ENCODE data around the gene PUM2. TPM values are rescaled to one million over a fixed set of nuclear protein-coding genes. Genes with fewer than 3 reads are reported as not detected.
"Not testable (repeated sequence)": the region's sequence is repeated elsewhere in the genome, so short reads cannot be mapped to it uniquely, and the experiment has no call there.

The PUM2 gene
- total and polyA plus RNA-seq, 11 donors: 18.6 to 75.4 (median 58.5) TPM

- WGBS, 4 donors: 90 to 95% (median 92%) methylated on average over 4 of the region's 4 CpGs
- peaks cover 0 to 57% (median 31%) of the 10 kb centered on the region in 9 donors for H3K36me3 ChIP-seq
- H3K9me3 ChIP-seq: no peaks in the 10 kb centered on the region
- H3K27me3 ChIP-seq: no peaks in the 10 kb centered on the region
- ATAC-seq: no peak
- H3K4me1 ChIP-seq: peaks cover 0 to 4% (median 0%) of the 10 kb centered on the region in 12 donors
- intact Hi-C loops (cut with DNase I): no loop called here
- no peak for DNase-seq
- TF ChIP-seq POLR2A (IDR thresholded peaks at IDR 0.05) (no peak), CTCF (IDR thresholded peaks at IDR 0.05) (no peak)
- no peak overlapping the region for H3K27ac ChIP-seq
- no peak overlapping the region for H3K4me3 ChIP-seq
Measured at GRCh38 chr2:20273042-20273441, 77.6 kb downstream of the PUM2 start.

- H3K4me1 ChIP-seq; H3K27me3 ChIP-seq; intact Hi-C loops (cut with DNase I); ATAC-seq; DNase-seq; H3K9me3 ChIP-seq; H3K27ac ChIP-seq; H3K4me3 ChIP-seq: not testable (repeated sequence)
- WGBS, 4 donors: 87 to 98% (median 96%) methylated on average over 6 of the region's 6 CpGs
- peaks cover 0 to 55% (median 23%) of the 10 kb centered on the region in 9 donors for H3K36me3 ChIP-seq
Measured at GRCh38 chr2:20268317-20268716, 82.3 kb downstream of the PUM2 start.

- no peaks in the 10 kb centered on the region for H3K27me3 ChIP-seq
- ATAC-seq: no peak
- H3K4me3 ChIP-seq: no peak overlapping the region
- no peak for DNase-seq
- intact Hi-C loops (cut with DNase I): no loop called here
- TF ChIP-seq POLR2A (IDR thresholded peaks at IDR 0.05) (no peak), CTCF (IDR thresholded peaks at IDR 0.05) (no peak)
- H3K9me3 ChIP-seq: no peaks in the 10 kb centered on the region
- H3K27ac ChIP-seq: no peak overlapping the region
- peaks cover 0 to 59% (median 28%) of the 10 kb centered on the region in 9 donors for H3K36me3 ChIP-seq
- H3K4me1 ChIP-seq: peaks cover 0 to 1% (median 0%) of the 10 kb centered on the region in 12 donors
- WGBS, 4 donors: 62 to 80% (median 74%) methylated on average over 2 of the region's 2 CpGs
Measured at GRCh38 chr2:20267529-20267928, 83.1 kb downstream of the PUM2 start.

- H3K4me1 ChIP-seq: no peaks in the 10 kb centered on the region
- H3K4me3 ChIP-seq: no peak overlapping the region
- no peak for DNase-seq
- H3K9me3 ChIP-seq: no peaks in the 10 kb centered on the region
- no peak for TF ChIP-seq CTCF (IDR thresholded peaks at IDR 0.05)
- TF ChIP-seq POLR2A (IDR thresholded peaks at IDR 0.05): no peak
- H3K36me3 ChIP-seq: peaks cover 0 to 75% (median 41%) of the 10 kb centered on the region in 9 donors
- ATAC-seq: no peak
- H3K27me3 ChIP-seq: no peaks in the 10 kb centered on the region
- WGBS, 4 donors: 69 to 77% (median 74%) methylated on average over 2 of the region's 2 CpGs
- intact Hi-C loops (cut with DNase I): no loop called here
- no peak overlapping the region for H3K27ac ChIP-seq
Measured at GRCh38 chr2:20264629-20265028, 86.0 kb downstream of the PUM2 start.

- peaks cover 0 to 97% (median 93%) of the 10 kb centered on the region in 9 donors for H3K36me3 ChIP-seq
- 96 to 100% (median 99%) methylated on average over 1 of the region's 1 CpG for WGBS, 4 donors
Measured at GRCh38 chr2:20257411-20257810, 93.2 kb downstream of the PUM2 start.

More at GRCh38 chr2:20257411-20257810, 93.2 kb downstream of the PUM2 start:
- Histone ChIP-seq H3K4me3 (no peak overlapping the region), H3K27me3 (no peaks in the 10 kb centered on the region), H3K27ac (no peak overlapping the region), H3K4me1 (no peaks in the 10 kb centered on the region), H3K9me3 (no peaks in the 10 kb centered on the region)
- intact Hi-C loops (cut with DNase I): no loop called here
- ATAC-seq (no peak), DNase-seq (no peak)
- TF ChIP-seq CTCF (IDR thresholded peaks at IDR 0.05): no peak
- no peak for TF ChIP-seq POLR2A (IDR thresholded peaks at IDR 0.05)
